ENCODE measurements around the gene SMARCC1.

SMARCC1 gene

GRCh38 chr3:47663630-47664240, 118.0 kb downstream of the SMARCC1 start:
- no peak overlapping the region for H2AFZ ChIP-seq
- no peaks in the 10 kb centered on the region for H3K9me3 ChIP-seq (ENCODE audit: control insufficient read depth, low read length)
- no peak overlapping the region for H3K9ac ChIP-seq
- H3K79me2 ChIP-seq, result peaks cover 1% of the 10 kb centered on the region
- no peaks in the 10 kb centered on the region for H3K36me3 ChIP-seq (ENCODE audit: control insufficient read depth, insufficient read depth, low read length)
- H3K4me2 ChIP-seq (ENCODE audit: low read length), result no peak overlapping the region
- no peak overlapping the region for H3K4me3 ChIP-seq (ENCODE audit: low read depth, low read length)
- no peak for TF ChIP-seq CTCF (IDR thresholded peaks at IDR 0.05)
- H3K4me1 ChIP-seq, result no peaks in the 10 kb centered on the region
- H3K27me3 ChIP-seq (ENCODE audit: control insufficient read depth, insufficient read depth, low read length), result no peaks in the 10 kb centered on the region
- H3K27ac ChIP-seq, result no peak overlapping the region

GRCh38 chr3:47661121-47661752, 120.5 kb downstream of the SMARCC1 start:
- Histone ChIP-seq H2AFZ (no peak overlapping the region), H3K27ac (no peak overlapping the region)

GRCh38 chr3:47658444-47658843, 123.2 kb downstream of the SMARCC1 start:
- H2AFZ ChIP-seq, result no peak overlapping the region
- H3K27me3 ChIP-seq (ENCODE audit: control insufficient read depth, insufficient read depth, low read length), result no peaks in the 10 kb centered on the region
- no peak for TF ChIP-seq CTCF (IDR thresholded peaks at IDR 0.05)
- peaks cover 35% of the 10 kb centered on the region for H3K79me2 ChIP-seq
- no peak overlapping the region for H3K4me2 ChIP-seq (ENCODE audit: low read length)
- H3K9me3 ChIP-seq (ENCODE audit: control insufficient read depth, low read length), result no peaks in the 10 kb centered on the region
- no peaks in the 10 kb centered on the region for H3K4me1 ChIP-seq
- no peak overlapping the region for H3K9ac ChIP-seq
- no peaks in the 10 kb centered on the region for H3K36me3 ChIP-seq (ENCODE audit: control insufficient read depth, insufficient read depth, low read length)
- no peak overlapping the region for H3K27ac ChIP-seq
- no peak overlapping the region for H3K4me3 ChIP-seq (ENCODE audit: low read depth, low read length)

More at GRCh38 chr3:47661121-47661752, 120.5 kb downstream of the SMARCC1 start:
- no peaks in the 10 kb centered on the region for H3K4me1 ChIP-seq
- peaks cover 21% of the 10 kb centered on the region for H3K79me2 ChIP-seq
- no peaks in the 10 kb centered on the region for H3K36me3 ChIP-seq (ENCODE audit: control insufficient read depth, insufficient read depth, low read length)
- no peaks in the 10 kb centered on the region for H3K9me3 ChIP-seq (ENCODE audit: control insufficient read depth, low read length)
- no peak overlapping the region for H3K4me3 ChIP-seq (ENCODE audit: low read depth, low read length)
- H3K27me3 ChIP-seq (ENCODE audit: control insufficient read depth, insufficient read depth, low read length), result no peaks in the 10 kb centered on the region
- no peak for TF ChIP-seq CTCF (IDR thresholded peaks at IDR 0.05)
- no peak overlapping the region for H3K9ac ChIP-seq
- no peak overlapping the region for H3K4me2 ChIP-seq (ENCODE audit: low read length)

- H3K27me3 ChIP-seq (ENCODE audit: control insufficient read depth, insufficient read depth, low read length), result no peaks in the 10 kb centered on the region
- no peak overlapping the region for H3K27ac ChIP-seq
- no peaks in the 10 kb centered on the region for H3K9me3 ChIP-seq (ENCODE audit: control insufficient read depth, low read length)
- H3K9ac ChIP-seq, result no peak overlapping the region
- no peak overlapping the region for H2AFZ ChIP-seq
- no peaks in the 10 kb centered on the region for H3K4me1 ChIP-seq
- no peak overlapping the region for H3K4me3 ChIP-seq (ENCODE audit: low read depth, low read length)
- no peaks in the 10 kb centered on the region for H3K36me3 ChIP-seq (ENCODE audit: control insufficient read depth, insufficient read depth, low read length)
- no peak for TF ChIP-seq CTCF (IDR thresholded peaks at IDR 0.05)
- H3K79me2 ChIP-seq, result peaks cover 23% of the 10 kb centered on the region
- no peak overlapping the region for H3K4me2 ChIP-seq (ENCODE audit: low read length)
Measured at GRCh38 chr3:47652142-47652541, 129.6 kb downstream of the SMARCC1 start.

GRCh38 chr3:47650294-47650693, 131.4 kb downstream of the SMARCC1 start:
- Histone ChIP-seq H3K4me2 (ENCODE audit: low read length) (no peak overlapping the region), H2AFZ (no peak overlapping the region), H3K4me3 (ENCODE audit: low read depth, low read length) (no peak overlapping the region), H3K27me3 (ENCODE audit: control insufficient read depth, insufficient read depth, low read length) (no peaks in the 10 kb centered on the region), H3K9ac (no peak overlapping the region), H3K36me3 (ENCODE audit: control insufficient read depth, insufficient read depth, low read length) (no peaks in the 10 kb centered on the region), H3K4me1 (no peaks in the 10 kb centered on the region), H3K27ac (no peak overlapping the region), H3K79me2 (peaks cover 12% of the 10 kb centered on the region), H3K9me3 (ENCODE audit: control insufficient read depth, low read length) (no peaks in the 10 kb centered on the region)
- TF ChIP-seq CTCF (IDR thresholded peaks at IDR 0.05), result no peak

Data from parathyroid adenoma (tissue), 2 donors.